OCI-LY1 (cell line): ENCODE measurements around the gene BST1.

ENCODE experiments used
- EZH2 ChIP-seq: fragments of 200-600 bp; sonication (generic), shearing (Covaris generic); IDR thresholded peaks from 2 replicates; pipeline ENCODE4 v1.8.0; 2017; ENCODE audit warnings: borderline replicate concordance, mixed run types, mild to moderate bottlenecking, antibody characterized with exemption, low read length, moderate library complexity, mixed read lengths
- TF ChIP-seq, protein P1 (sequence below): fragments of 200-600 bp; sonication (generic), shearing (Covaris generic); IDR thresholded peaks from 2 replicates; pipeline ENCODE4 v1.5.1; 2017; ENCODE audit warnings: mild to moderate bottlenecking, antibody characterized with exemption, low read length, moderate library complexity, mixed read lengths

DNA sequence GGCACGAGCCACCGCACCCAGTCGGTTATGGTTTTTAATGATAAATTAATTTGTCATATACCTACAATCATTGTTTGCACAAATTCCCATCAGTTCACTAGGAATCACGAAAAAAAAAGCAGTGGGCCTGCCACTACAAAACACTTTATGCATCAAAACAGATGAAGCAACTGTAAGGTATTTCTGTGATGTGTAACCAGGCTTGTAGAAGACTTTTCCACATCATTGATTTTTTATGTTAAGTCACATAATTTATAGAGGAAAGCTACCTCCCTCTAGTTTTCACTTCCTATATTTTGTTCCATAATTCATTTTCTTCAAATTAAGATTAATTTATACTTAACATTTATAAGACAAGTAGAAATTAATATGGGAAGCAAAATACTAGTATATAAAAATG is 27.9 kb upstream of the BST1 start:
- TF ChIP-seq EZH2, result no peak
- TF ChIP-seq, protein P1, sequence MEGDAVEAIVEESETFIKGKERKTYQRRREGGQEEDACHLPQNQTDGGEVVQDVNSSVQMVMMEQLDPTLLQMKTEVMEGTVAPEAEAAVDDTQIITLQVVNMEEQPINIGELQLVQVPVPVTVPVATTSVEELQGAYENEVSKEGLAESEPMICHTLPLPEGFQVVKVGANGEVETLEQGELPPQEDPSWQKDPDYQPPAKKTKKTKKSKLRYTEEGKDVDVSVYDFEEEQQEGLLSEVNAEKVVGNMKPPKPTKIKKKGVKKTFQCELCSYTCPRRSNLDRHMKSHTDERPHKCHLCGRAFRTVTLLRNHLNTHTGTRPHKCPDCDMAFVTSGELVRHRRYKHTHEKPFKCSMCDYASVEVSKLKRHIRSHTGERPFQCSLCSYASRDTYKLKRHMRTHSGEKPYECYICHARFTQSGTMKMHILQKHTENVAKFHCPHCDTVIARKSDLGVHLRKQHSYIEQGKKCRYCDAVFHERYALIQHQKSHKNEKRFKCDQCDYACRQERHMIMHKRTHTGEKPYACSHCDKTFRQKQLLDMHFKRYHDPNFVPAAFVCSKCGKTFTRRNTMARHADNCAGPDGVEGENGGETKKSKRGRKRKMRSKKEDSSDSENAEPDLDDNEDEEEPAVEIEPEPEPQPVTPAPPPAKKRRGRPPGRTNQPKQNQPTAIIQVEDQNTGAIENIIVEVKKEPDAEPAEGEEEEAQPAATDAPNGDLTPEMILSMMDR, result no peak
